Hematopoietic multipotent progenitor cell treated with erythropoietin and hydrocortisone succinate and interleukin-3 and kit ligand, for 4 days (in vitro differentiated cells): ENCODE measurements around the gene COL26A1.
A peak's percentile ranks its signal among the peaks of the same experiment; 100 is the strongest.

ENCODE experiments used
- DNase-seq: peaks from one replicate; pipeline ENCODE4 v3.0.0-alpha.2; 2015

COL26A1 gene

GRCh38 chr7:101537205-101537604, 174.5 kb downstream of the COL26A1 start:
- no peak for DNase-seq

GRCh38 chr7:101537935-101538595, 175.4 kb downstream of the COL26A1 start:
- no peak for DNase-seq

- peak; percentile 75 for DNase-seq
These were observed 176.2 kb downstream of the COL26A1 start for GRCh38 chr7:101538596-101539459.

GRCh38 chr7:101539784-101540183, 177.1 kb downstream of the COL26A1 start:
- DNase-seq = no peak

GRCh38 chr7:101542527-101543241, 180.0 kb downstream of the COL26A1 start:
- DNase-seq = peak; percentile 72

- DNase-seq = no peak
These were observed 180.6 kb downstream of the COL26A1 start for GRCh38 chr7:101543242-101543766.

GRCh38 chr7:101543846-101544245, 181.2 kb downstream of the COL26A1 start:
- DNase-seq = no peak

GRCh38 chr7:101545441-101546190, 182.9 kb downstream of the COL26A1 start:
- DNase-seq = no peak

- no peak for DNase-seq
These were observed 183.7 kb downstream of the COL26A1 start for GRCh38 chr7:101546308-101546936.

GRCh38 chr7:101547022-101547915, 184.6 kb downstream of the COL26A1 start:
- DNase-seq = no peak

- no peak for DNase-seq
These were observed 185.4 kb downstream of the COL26A1 start for GRCh38 chr7:101547916-101548661.

- DNase-seq = no peak
These were observed 187.1 kb downstream of the COL26A1 start for GRCh38 chr7:101549734-101550133.

- DNase-seq = no peak
These were observed 188.2 kb downstream of the COL26A1 start for GRCh38 chr7:101550641-101551541.

GRCh38 chr7:101553018-101553770, 190.5 kb downstream of the COL26A1 start:
- DNase-seq = no peak

- DNase-seq = no peak
These were observed 191.2 kb downstream of the COL26A1 start for GRCh38 chr7:101553771-101554445.

GRCh38 chr7:101554584-101555268, 192.1 kb downstream of the COL26A1 start:
- DNase-seq = no peak

GRCh38 chr7:101555269-101555920, 192.7 kb downstream of the COL26A1 start:
- no peak for DNase-seq
